CMK (cell line): Measurements from ENCODE around the gene ZC2HC1C.
"Not testable (repeated sequence)": the region's sequence is repeated elsewhere in the genome, so short reads cannot be mapped to it uniquely, and the experiment has no call there.

Source experiments
- DNase-seq: peaks from one replicate; pipeline ENCODE4 v3.0.0-alpha.2; 2010; ENCODE audit warnings: low read depth

The ZC2HC1C gene

GRCh38 chr14:75059642-75060041 is 9.8 kb upstream of the ZC2HC1C start:
- DNase-seq: no peak

- no peak for DNase-seq
These were observed 9.0 kb upstream of the ZC2HC1C start for GRCh38 chr14:75060420-75060819.

GRCh38 chr14:75063013-75063412 is 6.4 kb upstream of the ZC2HC1C start:
- DNase-seq: no peak

- DNase-seq: peak; percentile 70
These were observed 5.8 kb upstream of the ZC2HC1C start, which contains the start of gene ACYP1 for GRCh38 chr14:75063491-75064204. TSS of gene ACYP1 (minus strand) at chr14:75064024. CDS start at chr14:75063553, 471 bp downstream.

GRCh38 chr14:75064205-75064567 is 5.3 kb upstream of the ZC2HC1C start:
- no peak for DNase-seq

- no peak for DNase-seq
These were observed 2.8 kb upstream of the ZC2HC1C start for GRCh38 chr14:75066691-75067090.

- DNase-seq: no peak
These were observed 2.2 kb upstream of the ZC2HC1C start for GRCh38 chr14:75067212-75067611.

- not testable (repeated sequence) for DNase-seq
These were observed 1.7 kb upstream of the ZC2HC1C start for GRCh38 chr14:75067765-75068164.

- no peak for DNase-seq
These were observed 934 bp upstream of the ZC2HC1C start for GRCh38 chr14:75068294-75069120.

- DNase-seq: no peak
These were observed 337 bp downstream of the ZC2HC1C start for GRCh38 chr14:75069811-75070145.

GRCh38 chr14:75070383-75070782 is 942 bp downstream of the ZC2HC1C start:
- no peak for DNase-seq

- DNase-seq: no peak
These were observed 8.4 kb downstream of the ZC2HC1C start for GRCh38 chr14:75077794-75078193.

- DNase-seq: no peak
These were observed 10.1 kb downstream of the ZC2HC1C start for GRCh38 chr14:75079521-75079920.

GRCh38 chr14:75081660-75082229 is 12.3 kb downstream of the ZC2HC1C start:
- DNase-seq: no peak

GRCh38 chr14:75083271-75083670 is 13.8 kb downstream of the ZC2HC1C start:
- DNase-seq: no peak

GRCh38 chr14:75084513-75084912 is 15.1 kb downstream of the ZC2HC1C start:
- DNase-seq: no peak

GRCh38 chr14:75088153-75088552 is 18.7 kb downstream of the ZC2HC1C start:
- DNase-seq: no peak

- no peak for DNase-seq
These were observed 19.3 kb downstream of the ZC2HC1C start for GRCh38 chr14:75088566-75089373.

- DNase-seq: no peak
These were observed 20.9 kb downstream of the ZC2HC1C start for GRCh38 chr14:75090353-75090752.

- no peak for DNase-seq
These were observed 21.8 kb downstream of the ZC2HC1C start for GRCh38 chr14:75091251-75091650.

GRCh38 chr14:75092698-75093097 is 23.3 kb downstream of the ZC2HC1C start:
- no peak for DNase-seq

- no peak for DNase-seq
These were observed 25.5 kb downstream of the ZC2HC1C start for GRCh38 chr14:75094896-75095295.
